WTC11 (cell line): ENCODE measurements around the gene KLHL40. TPM values are rescaled to one million over a fixed set of nuclear protein-coding genes. Genes with fewer than 3 reads are reported as not detected.

Experiments
- ATF3 ChIP-seq: sonication (generic); formaldehyde crosslinking; conservative IDR thresholded peaks from 2 replicates; pipeline ENCODE4 v1.8.1; 2022; ENCODE audit warnings: mild to moderate bottlenecking, missing genetic modification reagents
- CDX4 ChIP-seq: fragments of 250-450 bp; sonication (Bioruptor Pico); IDR thresholded peaks from 2 replicates; pipeline ENCODE4 v1.9.0; 2021; ENCODE audit warnings: moderate library complexity, mild to moderate bottlenecking, inconsistent platforms, borderline replicate concordance
- E2F1 ChIP-seq: sonication (generic); formaldehyde crosslinking; IDR thresholded peaks from 2 replicates; pipeline ENCODE4 v1.8.0; 2022; ENCODE audit warnings: mild to moderate bottlenecking, missing genetic modification reagents
- EMX1 ChIP-seq: fragments of 250-450 bp; sonication (Bioruptor Pico); IDR thresholded peaks from 2 replicates; pipeline ENCODE4 v1.8.0; 2021; ENCODE audit warnings: mild to moderate bottlenecking
- FOXP4 ChIP-seq: sonication (generic); formaldehyde crosslinking; IDR thresholded peaks from 2 replicates; pipeline ENCODE4 v1.8.0; 2022; ENCODE audit warnings: mild to moderate bottlenecking, missing genetic modification reagents
- GTF2I ChIP-seq: fragments of 250-450 bp; sonication (Bioruptor Pico); conservative IDR thresholded peaks from 2 replicates; pipeline ENCODE4 v1.4.0; 2021; ENCODE audit warnings: mild to moderate bottlenecking
- MYBL2 ChIP-seq: sonication (generic); formaldehyde crosslinking; IDR thresholded peaks from 2 replicates; pipeline ENCODE4 v1.8.1; 2023; ENCODE audit warnings: mild to moderate bottlenecking, moderate library complexity, missing genetic modification reagents
- TCF7 ChIP-seq: sonication (generic); formaldehyde crosslinking; IDR thresholded peaks from 2 replicates; pipeline ENCODE4 v1.8.0; 2022; ENCODE audit warnings: mild to moderate bottlenecking, low read depth, missing genetic modification reagents, moderate library complexity
- TEAD1 ChIP-seq: sonication (generic); formaldehyde crosslinking; IDR thresholded peaks from 2 replicates; pipeline ENCODE4 v1.8.0; 2022; ENCODE audit warnings: mild to moderate bottlenecking, missing genetic modification reagents
- TP53 ChIP-seq: sonication (generic); formaldehyde crosslinking; IDR thresholded peaks from 2 replicates; pipeline ENCODE4 v1.8.1; 2023; ENCODE audit warnings: mild to moderate bottlenecking, missing genetic modification reagents
- ZNF138 ChIP-seq: sonication (generic); formaldehyde crosslinking; conservative IDR thresholded peaks from 2 replicates; pipeline ENCODE4 v1.8.1; 2022; ENCODE audit warnings: mild to moderate bottlenecking, moderate library complexity, missing genetic modification reagents
- ZNF219 ChIP-seq: sonication (generic); formaldehyde crosslinking; IDR thresholded peaks from 2 replicates; pipeline ENCODE4 v1.8.0; 2023; ENCODE audit warnings: missing genetic modification reagents, mild to moderate bottlenecking, borderline replicate concordance
- ZNF232 ChIP-seq: sonication (generic); formaldehyde crosslinking; IDR thresholded peaks from 2 replicates; pipeline ENCODE4 v1.8.0; 2022; ENCODE audit warnings: mild to moderate bottlenecking, missing genetic modification reagents
- ZNF416 ChIP-seq: fragments of 250-450 bp; sonication (Bioruptor Pico); IDR thresholded peaks from 2 replicates; pipeline ENCODE4 v1.9.0; 2021; ENCODE audit warnings: mild to moderate bottlenecking, inconsistent platforms
- ZNF532 ChIP-seq: fragments of 250-450 bp; sonication (Bioruptor Pico); IDR thresholded peaks from 2 replicates; pipeline ENCODE4 v1.9.0; 2021; ENCODE audit warnings: mild to moderate bottlenecking, borderline replicate concordance
- total RNA-seq: library from RNA; stranded (reverse); gene quantifications from 3 replicates; pipeline ENCODE4 v1.2.3, GENCODE V29; 2021
- TF ChIP-seq, protein P1 (sequence below): sonication (generic); formaldehyde crosslinking; IDR thresholded peaks from 2 replicates; pipeline ENCODE4 v1.8.0; 2023; ENCODE audit warnings: mild to moderate bottlenecking, missing genetic modification reagents
- TF ChIP-seq, protein P2 (sequence below): sonication (generic); formaldehyde crosslinking; IDR thresholded peaks from 2 replicates; pipeline ENCODE4 v1.8.0; 2022; ENCODE audit warnings: mild to moderate bottlenecking, missing genetic modification reagents
- TF ChIP-seq, protein P3 (sequence below): sonication (generic); formaldehyde crosslinking; IDR thresholded peaks from 2 replicates; pipeline ENCODE4 v1.8.1; 2023; ENCODE audit warnings: mild to moderate bottlenecking, missing genetic modification reagents
- TF ChIP-seq, protein P4 (sequence below): sonication (generic); formaldehyde crosslinking; IDR thresholded peaks from 2 replicates; pipeline ENCODE4 v1.8.1; 2023; ENCODE audit warnings: mild to moderate bottlenecking, missing genetic modification reagents, borderline replicate concordance

The KLHL40 gene
- total RNA-seq, 1 experiment from 2014 or later: not detected

DNA sequence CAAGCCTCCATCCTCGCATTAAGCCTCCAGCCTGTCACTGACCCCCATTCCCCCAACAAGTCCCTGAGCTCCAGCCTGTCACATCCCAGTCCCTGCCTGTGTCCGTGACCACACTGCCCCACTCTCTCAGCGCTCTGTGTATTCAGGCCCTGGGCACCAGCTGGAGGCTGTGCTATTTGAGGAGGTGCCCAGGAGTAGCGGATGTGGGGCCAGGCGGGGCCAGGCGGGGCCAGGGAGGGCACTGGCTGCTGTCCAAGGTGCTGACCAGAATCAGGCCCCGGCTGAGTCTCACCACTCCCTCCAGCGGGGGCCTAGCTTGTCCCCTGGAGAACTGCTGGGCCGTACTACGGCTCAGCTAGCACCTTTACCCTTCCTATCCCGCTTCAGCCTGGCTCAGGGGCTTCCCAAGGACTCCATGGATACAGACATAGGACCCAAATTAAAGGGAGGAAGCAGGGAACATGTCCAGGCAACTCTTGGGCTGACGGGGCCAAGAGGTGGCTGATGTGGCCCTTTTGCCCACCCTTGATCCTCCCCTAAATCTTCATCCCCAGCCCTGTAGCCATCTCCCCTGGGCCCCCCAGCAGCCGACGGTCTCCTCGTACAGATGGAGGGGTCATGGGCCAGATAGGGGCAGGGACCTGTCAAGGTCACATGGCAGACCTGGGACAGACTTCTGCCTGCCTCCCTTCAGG is 16.2 kb downstream of the KLHL40 start (continued):
- TF ChIP-seq FOXP4 (CRISPR knock-in tag) (peak; percentile 97), ZNF532 (CRISPR knock-in tag) (no peak), GTF2I (CRISPR knock-in tag) (no peak), ATF3 (CRISPR knock-in tag) (no peak), ZNF138 (CRISPR knock-in tag) (no peak), TEAD1 (CRISPR knock-in tag) (peak; percentile 87), ZNF219 (CRISPR knock-in tag) (peak; percentile 82; the same call in 1 of the 2 replicates), MYBL2 (CRISPR knock-in tag) (no peak), TCF7 (0 out of 2 replicates have a peak, but pooled peaks have one; percentile 58), E2F1 (CRISPR knock-in tag) (peak; percentile 59; the same call in 1 of the 2 replicates), TP53 (CRISPR knock-in tag) (0 out of 2 replicates have a peak, but pooled peaks have one; percentile 74), CDX4 (CRISPR knock-in tag) (no peak), ZNF232 (CRISPR knock-in tag) (peak; percentile 94), ZNF416 (CRISPR knock-in tag) (no peak), EMX1 (CRISPR knock-in tag) (no peak)
- TF ChIP-seq, protein P1, sequence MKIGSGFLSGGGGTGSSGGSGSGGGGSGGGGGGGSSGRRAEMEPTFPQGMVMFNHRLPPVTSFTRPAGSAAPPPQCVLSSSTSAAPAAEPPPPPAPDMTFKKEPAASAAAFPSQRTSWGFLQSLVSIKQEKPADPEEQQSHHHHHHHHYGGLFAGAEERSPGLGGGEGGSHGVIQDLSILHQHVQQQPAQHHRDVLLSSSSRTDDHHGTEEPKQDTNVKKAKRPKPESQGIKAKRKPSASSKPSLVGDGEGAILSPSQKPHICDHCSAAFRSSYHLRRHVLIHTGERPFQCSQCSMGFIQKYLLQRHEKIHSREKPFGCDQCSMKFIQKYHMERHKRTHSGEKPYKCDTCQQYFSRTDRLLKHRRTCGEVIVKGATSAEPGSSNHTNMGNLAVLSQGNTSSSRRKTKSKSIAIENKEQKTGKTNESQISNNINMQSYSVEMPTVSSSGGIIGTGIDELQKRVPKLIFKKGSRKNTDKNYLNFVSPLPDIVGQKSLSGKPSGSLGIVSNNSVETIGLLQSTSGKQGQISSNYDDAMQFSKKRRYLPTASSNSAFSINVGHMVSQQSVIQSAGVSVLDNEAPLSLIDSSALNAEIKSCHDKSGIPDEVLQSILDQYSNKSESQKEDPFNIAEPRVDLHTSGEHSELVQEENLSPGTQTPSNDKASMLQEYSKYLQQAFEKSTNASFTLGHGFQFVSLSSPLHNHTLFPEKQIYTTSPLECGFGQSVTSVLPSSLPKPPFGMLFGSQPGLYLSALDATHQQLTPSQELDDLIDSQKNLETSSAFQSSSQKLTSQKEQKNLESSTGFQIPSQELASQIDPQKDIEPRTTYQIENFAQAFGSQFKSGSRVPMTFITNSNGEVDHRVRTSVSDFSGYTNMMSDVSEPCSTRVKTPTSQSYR (CRISPR knock-in tag): peak; percentile 81; the same call in 1 of the 2 replicates
- TF ChIP-seq, protein P2, sequence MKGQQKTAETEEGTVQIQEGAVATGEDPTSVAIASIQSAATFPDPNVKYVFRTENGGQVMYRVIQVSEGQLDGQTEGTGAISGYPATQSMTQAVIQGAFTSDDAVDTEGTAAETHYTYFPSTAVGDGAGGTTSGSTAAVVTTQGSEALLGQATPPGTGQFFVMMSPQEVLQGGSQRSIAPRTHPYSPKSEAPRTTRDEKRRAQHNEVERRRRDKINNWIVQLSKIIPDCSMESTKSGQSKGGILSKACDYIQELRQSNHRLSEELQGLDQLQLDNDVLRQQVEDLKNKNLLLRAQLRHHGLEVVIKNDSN: peak; percentile 56; the same call in 1 of the 2 replicates
- TF ChIP-seq, protein P3, sequence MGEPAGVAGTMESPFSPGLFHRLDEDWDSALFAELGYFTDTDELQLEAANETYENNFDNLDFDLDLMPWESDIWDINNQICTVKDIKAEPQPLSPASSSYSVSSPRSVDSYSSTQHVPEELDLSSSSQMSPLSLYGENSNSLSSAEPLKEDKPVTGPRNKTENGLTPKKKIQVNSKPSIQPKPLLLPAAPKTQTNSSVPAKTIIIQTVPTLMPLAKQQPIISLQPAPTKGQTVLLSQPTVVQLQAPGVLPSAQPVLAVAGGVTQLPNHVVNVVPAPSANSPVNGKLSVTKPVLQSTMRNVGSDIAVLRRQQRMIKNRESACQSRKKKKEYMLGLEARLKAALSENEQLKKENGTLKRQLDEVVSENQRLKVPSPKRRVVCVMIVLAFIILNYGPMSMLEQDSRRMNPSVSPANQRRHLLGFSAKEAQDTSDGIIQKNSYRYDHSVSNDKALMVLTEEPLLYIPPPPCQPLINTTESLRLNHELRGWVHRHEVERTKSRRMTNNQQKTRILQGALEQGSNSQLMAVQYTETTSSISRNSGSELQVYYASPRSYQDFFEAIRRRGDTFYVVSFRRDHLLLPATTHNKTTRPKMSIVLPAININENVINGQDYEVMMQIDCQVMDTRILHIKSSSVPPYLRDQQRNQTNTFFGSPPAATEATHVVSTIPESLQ (CRISPR knock-in tag): no peak
- TF ChIP-seq, protein P4, sequence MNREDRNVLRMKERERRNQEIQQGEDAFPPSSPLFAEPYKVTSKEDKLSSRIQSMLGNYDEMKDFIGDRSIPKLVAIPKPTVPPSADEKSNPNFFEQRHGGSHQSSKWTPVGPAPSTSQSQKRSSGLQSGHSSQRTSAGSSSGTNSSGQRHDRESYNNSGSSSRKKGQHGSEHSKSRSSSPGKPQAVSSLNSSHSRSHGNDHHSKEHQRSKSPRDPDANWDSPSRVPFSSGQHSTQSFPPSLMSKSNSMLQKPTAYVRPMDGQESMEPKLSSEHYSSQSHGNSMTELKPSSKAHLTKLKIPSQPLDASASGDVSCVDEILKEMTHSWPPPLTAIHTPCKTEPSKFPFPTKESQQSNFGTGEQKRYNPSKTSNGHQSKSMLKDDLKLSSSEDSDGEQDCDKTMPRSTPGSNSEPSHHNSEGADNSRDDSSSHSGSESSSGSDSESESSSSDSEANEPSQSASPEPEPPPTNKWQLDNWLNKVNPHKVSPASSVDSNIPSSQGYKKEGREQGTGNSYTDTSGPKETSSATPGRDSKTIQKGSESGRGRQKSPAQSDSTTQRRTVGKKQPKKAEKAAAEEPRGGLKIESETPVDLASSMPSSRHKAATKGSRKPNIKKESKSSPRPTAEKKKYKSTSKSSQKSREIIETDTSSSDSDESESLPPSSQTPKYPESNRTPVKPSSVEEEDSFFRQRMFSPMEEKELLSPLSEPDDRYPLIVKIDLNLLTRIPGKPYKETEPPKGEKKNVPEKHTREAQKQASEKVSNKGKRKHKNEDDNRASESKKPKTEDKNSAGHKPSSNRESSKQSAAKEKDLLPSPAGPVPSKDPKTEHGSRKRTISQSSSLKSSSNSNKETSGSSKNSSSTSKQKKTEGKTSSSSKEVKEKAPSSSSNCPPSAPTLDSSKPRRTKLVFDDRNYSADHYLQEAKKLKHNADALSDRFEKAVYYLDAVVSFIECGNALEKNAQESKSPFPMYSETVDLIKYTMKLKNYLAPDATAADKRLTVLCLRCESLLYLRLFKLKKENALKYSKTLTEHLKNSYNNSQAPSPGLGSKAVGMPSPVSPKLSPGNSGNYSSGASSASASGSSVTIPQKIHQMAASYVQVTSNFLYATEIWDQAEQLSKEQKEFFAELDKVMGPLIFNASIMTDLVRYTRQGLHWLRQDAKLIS (CRISPR knock-in tag): no peak
